ENCODE measurements around the gene PCMTD2.

Gene PCMTD2

GRCh38 chr20:64216910-64217309 is 38.6 kb upstream of the PCMTD2 start:
- no peak for FAIRE-seq

DNA sequence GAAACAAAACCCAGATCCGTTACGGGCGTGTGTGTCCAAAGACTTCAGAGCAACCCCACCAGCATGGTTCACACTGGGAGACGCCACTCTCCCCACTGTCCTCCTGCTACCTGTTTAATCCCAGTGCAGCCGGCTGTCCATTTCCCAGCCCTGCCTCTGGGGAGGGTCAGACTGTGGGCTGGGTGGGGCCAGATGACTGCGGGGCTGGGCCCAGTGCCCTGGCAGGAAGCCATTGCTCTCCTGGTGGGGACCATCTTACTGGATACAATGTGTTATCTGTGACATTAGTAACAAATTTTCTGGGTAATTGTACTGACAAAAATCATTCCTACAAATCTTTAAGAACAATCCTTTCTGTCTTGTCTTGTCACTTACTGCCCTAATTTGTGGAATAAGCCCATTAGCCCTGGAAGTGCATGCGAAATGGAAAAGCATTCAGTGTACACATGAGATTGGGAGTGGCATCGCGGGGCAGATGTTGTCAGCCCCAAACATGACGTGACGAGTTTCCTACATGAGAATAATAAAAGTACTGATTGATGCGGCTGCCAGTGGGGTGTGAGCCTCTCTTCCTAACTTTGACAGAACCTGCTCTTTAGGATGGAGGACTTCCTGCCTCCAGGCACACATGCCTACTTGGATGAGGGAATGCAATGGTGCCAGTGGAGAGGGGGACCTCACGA is 37.9 kb upstream of the PCMTD2 start:
- no peak for DNase-seq (ENCODE audit: insufficient read length)
- no peak for FAIRE-seq
- TF ChIP-seq POLR2A (IDR thresholded peaks at IDR 0.05; ENCODE audit: low read depth, low read length) (no peak), POLR2AphosphoS5 (IDR thresholded peaks at IDR 0.05; ENCODE audit: low read depth, low read length) (no peak), TAF1 (IDR thresholded peaks at IDR 0.05; ENCODE audit: borderline replicate concordance, low read depth, low read length) (no peak)

More at GRCh38 chr20:64216910-64217309, 38.6 kb upstream of the PCMTD2 start:
- TF ChIP-seq TAF1 (IDR thresholded peaks at IDR 0.05; ENCODE audit: borderline replicate concordance, low read depth, low read length) (no peak), POLR2AphosphoS5 (IDR thresholded peaks at IDR 0.05; ENCODE audit: low read depth, low read length) (no peak), POLR2A (IDR thresholded peaks at IDR 0.05; ENCODE audit: low read depth, low read length) (no peak)
- no peak for DNase-seq (ENCODE audit: insufficient read length)

DNA sequence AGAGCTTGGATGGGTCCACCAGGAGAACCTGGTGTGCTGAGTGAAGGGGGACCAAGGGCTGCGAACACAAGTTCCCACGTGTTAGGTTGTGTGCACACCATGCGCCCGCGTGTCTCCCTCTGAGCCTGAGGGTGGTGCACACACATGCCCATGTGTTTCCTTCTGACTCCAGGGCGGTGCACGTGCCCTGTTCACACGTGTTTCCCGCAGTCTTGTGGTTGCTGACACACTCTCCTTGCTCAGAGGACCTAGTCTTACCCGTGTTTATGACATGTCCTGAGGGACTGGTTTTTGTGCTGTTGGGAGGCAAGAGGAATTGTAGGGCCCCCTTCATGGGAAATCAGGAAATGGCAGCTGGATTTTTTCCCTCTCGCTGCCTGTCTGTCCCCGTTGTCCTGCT is 36.3 kb upstream of the PCMTD2 start:
- no peak for FAIRE-seq
- DNase-seq (ENCODE audit: insufficient read length) = no peak

DNA sequence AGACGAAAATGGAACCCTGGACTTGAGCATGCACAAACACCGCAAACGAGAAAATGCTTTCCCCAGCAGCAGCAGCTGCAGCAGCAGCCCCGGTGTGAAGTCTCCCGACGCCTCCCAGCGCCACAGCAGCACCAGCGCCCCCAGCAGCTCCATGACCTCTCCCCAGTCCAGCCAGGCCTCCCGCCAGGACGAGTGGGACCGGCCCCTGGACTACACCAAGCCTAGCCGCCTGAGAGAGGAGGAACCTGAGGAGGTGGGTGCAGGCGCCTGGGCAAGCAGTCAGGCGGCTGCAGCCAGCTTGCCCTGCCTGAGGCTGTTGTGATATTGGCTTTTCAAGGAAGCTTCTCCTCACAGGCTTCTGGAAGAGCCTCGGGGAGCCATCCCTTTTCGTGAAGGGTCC is 35.8 kb upstream of the PCMTD2 start:
- no peak for TF ChIP-seq POLR2A (IDR thresholded peaks at IDR 0.05; ENCODE audit: low read depth, low read length)
- TF ChIP-seq POLR2AphosphoS5 (IDR thresholded peaks at IDR 0.05; ENCODE audit: low read depth, low read length) = no peak
- TF ChIP-seq TAF1 (IDR thresholded peaks at IDR 0.05; ENCODE audit: borderline replicate concordance, low read depth, low read length) = no peak
- FAIRE-seq = no peak
- DNase-seq (ENCODE audit: insufficient read length) = no peak

More for the DNA sequence above, 36.3 kb upstream of the PCMTD2 start:
- no peak for TF ChIP-seq TAF1 (IDR thresholded peaks at IDR 0.05; ENCODE audit: borderline replicate concordance, low read depth, low read length)
- no peak for TF ChIP-seq POLR2AphosphoS5 (IDR thresholded peaks at IDR 0.05; ENCODE audit: low read depth, low read length)
- TF ChIP-seq POLR2A (IDR thresholded peaks at IDR 0.05; ENCODE audit: low read depth, low read length) = no peak

- TF ChIP-seq POLR2AphosphoS5 (IDR thresholded peaks at IDR 0.05; ENCODE audit: low read depth, low read length) (no peak), POLR2A (IDR thresholded peaks at IDR 0.05; ENCODE audit: low read depth, low read length) (no peak), TAF1 (IDR thresholded peaks at IDR 0.05; ENCODE audit: borderline replicate concordance, low read depth, low read length) (no peak)
- no peak for DNase-seq (ENCODE audit: insufficient read length)
- FAIRE-seq = no peak
Measured at GRCh38 chr20:64220420-64220819, 35.1 kb upstream of the PCMTD2 start.

- no peak for DNase-seq (ENCODE audit: insufficient read length)
- TF ChIP-seq TAF1 (IDR thresholded peaks at IDR 0.05; ENCODE audit: borderline replicate concordance, low read depth, low read length) (no peak), POLR2A (IDR thresholded peaks at IDR 0.05; ENCODE audit: low read depth, low read length) (no peak), POLR2AphosphoS5 (IDR thresholded peaks at IDR 0.05; ENCODE audit: low read depth, low read length) (no peak)
- no peak for FAIRE-seq
Measured at GRCh38 chr20:64220891-64221527, 34.5 kb upstream of the PCMTD2 start.

DNA sequence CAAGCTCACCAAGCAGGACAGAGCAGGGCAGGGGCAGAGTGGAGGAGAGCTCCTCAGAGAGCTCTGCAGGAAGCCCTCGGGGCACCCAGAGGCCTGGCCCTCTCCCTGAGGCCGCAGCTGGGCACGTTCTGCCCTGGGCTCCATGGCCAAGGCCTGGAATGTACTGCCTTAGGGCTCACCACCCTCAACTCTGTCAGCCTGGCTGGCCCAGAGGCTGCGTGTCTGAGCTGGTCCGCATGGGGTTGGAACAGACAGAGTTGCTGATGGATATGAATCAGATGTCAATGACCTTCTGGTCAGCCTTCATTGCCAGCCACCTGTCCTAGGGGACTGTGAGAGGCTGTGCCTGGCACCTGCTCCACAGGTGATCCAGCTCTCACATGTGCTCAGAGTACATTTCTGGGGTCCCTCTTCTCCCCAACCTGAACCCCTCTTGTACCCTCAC is 33.2 kb upstream of the PCMTD2 start:
- DNase-seq (ENCODE audit: insufficient read length) (no peak), FAIRE-seq (no peak)
- TF ChIP-seq TAF1 (IDR thresholded peaks at IDR 0.05; ENCODE audit: borderline replicate concordance, low read depth, low read length) = no peak
- no peak for TF ChIP-seq POLR2A (IDR thresholded peaks at IDR 0.05; ENCODE audit: low read depth, low read length)
- no peak for TF ChIP-seq POLR2AphosphoS5 (IDR thresholded peaks at IDR 0.05; ENCODE audit: low read depth, low read length)

GRCh38 chr20:64222851-64223525 is 32.6 kb upstream of the PCMTD2 start:
- DNase-seq (ENCODE audit: insufficient read length) (no peak), FAIRE-seq (no peak)
- TF ChIP-seq POLR2AphosphoS5 (IDR thresholded peaks at IDR 0.05; ENCODE audit: low read depth, low read length) = no peak
- TF ChIP-seq TAF1 (IDR thresholded peaks at IDR 0.05; ENCODE audit: borderline replicate concordance, low read depth, low read length) = no peak
- TF ChIP-seq POLR2A (IDR thresholded peaks at IDR 0.05; ENCODE audit: low read depth, low read length) = no peak

DNA sequence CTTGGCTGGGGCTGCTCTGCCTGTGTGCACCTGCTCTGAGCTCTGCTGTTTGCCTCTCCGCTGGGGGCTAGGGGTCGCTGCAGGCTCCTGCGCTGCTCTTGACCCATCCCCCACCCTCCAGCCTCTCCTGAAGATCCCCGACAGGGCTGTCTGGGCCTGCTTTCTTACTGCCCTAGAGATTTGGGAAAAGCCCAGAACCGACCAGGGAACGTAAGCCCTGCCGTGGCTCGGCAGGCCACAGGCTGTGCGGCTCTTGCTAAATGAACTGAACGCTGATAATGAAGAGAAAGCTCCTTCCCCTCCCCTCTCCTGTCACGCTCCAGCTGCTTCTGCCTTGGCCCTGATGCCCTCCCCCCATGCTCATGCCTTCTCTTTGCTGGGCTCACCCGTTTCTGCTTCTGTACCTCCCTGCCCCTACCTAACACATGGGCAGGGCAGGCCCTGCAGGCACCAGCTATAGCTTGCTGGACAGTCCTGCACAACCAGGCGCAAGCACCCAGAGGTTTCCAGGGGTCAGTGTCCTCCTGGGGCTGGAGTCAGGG is 32.0 kb upstream of the PCMTD2 start:
- no peak for TF ChIP-seq TAF1 (IDR thresholded peaks at IDR 0.05; ENCODE audit: borderline replicate concordance, low read depth, low read length)
- TF ChIP-seq POLR2AphosphoS5 (IDR thresholded peaks at IDR 0.05; ENCODE audit: low read depth, low read length) = no peak
- TF ChIP-seq POLR2A (IDR thresholded peaks at IDR 0.05; ENCODE audit: low read depth, low read length) = no peak
- FAIRE-seq = no peak
- DNase-seq (ENCODE audit: insufficient read length) = no peak

DNA sequence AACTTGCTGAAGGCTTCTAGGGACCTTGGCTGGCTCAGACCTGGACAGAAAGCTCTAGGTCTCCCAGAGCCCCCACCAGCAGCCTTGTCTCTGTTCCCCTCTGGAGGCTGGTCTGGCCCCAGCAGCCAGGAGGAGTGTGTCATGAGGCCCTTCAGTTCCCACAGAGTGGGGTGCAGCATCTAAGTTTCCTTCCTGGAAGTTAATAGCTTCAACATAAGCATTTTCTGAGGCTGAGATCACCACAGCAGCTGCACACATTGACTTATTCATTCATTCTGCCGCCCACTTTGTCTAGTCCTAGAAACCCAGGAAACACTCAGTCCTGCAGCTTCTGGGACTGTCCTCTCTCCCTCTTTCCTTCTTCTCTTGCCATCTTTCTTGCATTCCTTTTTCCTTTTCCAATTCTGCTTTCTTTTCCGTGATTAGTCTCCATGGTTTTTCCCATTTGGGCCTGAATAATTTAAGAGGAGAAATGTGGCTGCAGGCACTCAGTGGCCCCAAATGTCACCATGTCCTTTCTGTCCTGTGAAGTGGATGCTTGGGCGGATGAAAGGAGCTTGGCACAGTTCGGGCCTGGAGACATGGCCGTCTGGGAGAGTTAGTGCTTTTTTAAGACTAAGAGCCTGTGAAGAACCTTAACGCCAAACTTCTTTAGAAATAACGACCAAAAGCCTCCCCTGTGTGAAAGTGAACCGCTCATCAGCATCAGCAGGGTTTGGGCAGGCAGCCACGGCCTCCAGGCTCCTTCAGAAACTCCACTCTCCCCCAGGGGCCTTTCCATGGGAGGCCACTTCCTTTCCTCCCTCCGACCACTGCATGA is 31.0 kb upstream of the PCMTD2 start:
- no peak for TF ChIP-seq POLR2AphosphoS5 (IDR thresholded peaks at IDR 0.05; ENCODE audit: low read depth, low read length)
- TF ChIP-seq TAF1 (IDR thresholded peaks at IDR 0.05; ENCODE audit: borderline replicate concordance, low read depth, low read length) = no peak
- no peak for TF ChIP-seq POLR2A (IDR thresholded peaks at IDR 0.05; ENCODE audit: low read depth, low read length)

DNA sequence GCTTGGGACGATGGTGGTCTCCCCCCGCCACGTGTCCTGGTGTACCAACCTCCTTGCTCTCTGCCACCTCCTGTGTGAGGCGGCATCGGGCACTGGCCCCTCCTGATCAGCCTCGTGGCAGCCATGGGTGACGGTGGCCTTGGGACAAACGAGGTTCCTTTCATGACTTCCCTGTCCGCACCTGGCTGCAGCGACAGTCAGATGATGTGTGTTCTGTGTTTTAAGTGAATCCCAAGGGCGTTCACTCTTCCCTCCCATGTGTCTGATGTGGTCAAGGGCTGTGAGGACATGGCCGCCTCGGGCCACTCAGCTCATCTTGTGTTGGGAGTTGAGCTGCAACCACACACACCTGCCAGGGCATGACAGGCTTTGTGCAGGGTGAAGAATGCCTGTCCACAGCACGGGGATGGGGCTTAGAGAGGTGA is 30.4 kb upstream of the PCMTD2 start:
- TF ChIP-seq POLR2AphosphoS5 (IDR thresholded peaks at IDR 0.05; ENCODE audit: low read depth, low read length) = no peak
- no peak for TF ChIP-seq TAF1 (IDR thresholded peaks at IDR 0.05; ENCODE audit: borderline replicate concordance, low read depth, low read length)
- no peak for TF ChIP-seq POLR2A (IDR thresholded peaks at IDR 0.05; ENCODE audit: low read depth, low read length)
- no peak for FAIRE-seq
- DNase-seq (ENCODE audit: insufficient read length) = no peak

More for the DNA sequence above, 31.0 kb upstream of the PCMTD2 start:
- DNase-seq (ENCODE audit: insufficient read length) (no peak), FAIRE-seq (no peak)

All from GM12892 (cell line).